ENCODE measurements around the gene TNFAIP1. TPM values are rescaled to one million over a fixed set of nuclear protein-coding genes. Genes with fewer than 3 reads are reported as not detected.
A peak's percentile ranks its signal among the peaks of the same experiment; 100 is the strongest.

The TNFAIP1 gene
- total RNA-seq, 1 experiment from 2014 or later: 30.5 TPM

GRCh38 chr17:28345419-28346198 is 10.0 kb downstream of the TNFAIP1 start:
- DNase-seq (ENCODE audit: low read depth): no peak

- no peak for DNase-seq (ENCODE audit: low read depth)
Observed at GRCh38 chr17:28346199-28346580, 10.6 kb downstream of the TNFAIP1 start.

GRCh38 chr17:28346746-28347246 is 11.2 kb downstream of the TNFAIP1 start:
- DNase-seq (ENCODE audit: low read depth): no peak

GRCh38 chr17:28347261-28347891 is 11.8 kb downstream of the TNFAIP1 start:
- DNase-seq (ENCODE audit: low read depth): peak; percentile 91

- DNase-seq (ENCODE audit: low read depth): no peak
Observed at GRCh38 chr17:28348979-28349378, 13.4 kb downstream of the TNFAIP1 start.

- DNase-seq (ENCODE audit: low read depth): no peak
Observed at GRCh38 chr17:28350271-28350670, 14.7 kb downstream of the TNFAIP1 start.

GRCh38 chr17:28357061-28357900 is 21.7 kb downstream of the TNFAIP1 start, which contains the start of gene POLDIP2:
POLDIP2 (minus strand) TSS chr17:28357527; CDS start chr17:28357448, 79 bp downstream.
- peak; percentile 91 for DNase-seq (ENCODE audit: low read depth)

GRCh38 chr17:28357901-28358197 is 22.3 kb downstream of the TNFAIP1 start:
- DNase-seq (ENCODE audit: low read depth): no peak

GRCh38 chr17:28363186-28363585 is 27.6 kb downstream of the TNFAIP1 start:
- no peak for DNase-seq (ENCODE audit: low read depth)

GRCh38 chr17:28363776-28364650 is 28.5 kb downstream of the TNFAIP1 start:
- no peak for DNase-seq (ENCODE audit: low read depth)

GRCh38 chr17:28364665-28365363 is 29.3 kb downstream of the TNFAIP1 start, which contains the start of gene SEBOX:
SEBOX (minus strand) TSS chr17:28365199; CDS start chr17:28365151, 48 bp downstream.
- no peak for DNase-seq (ENCODE audit: low read depth)

- no peak for DNase-seq (ENCODE audit: low read depth)
Observed at GRCh38 chr17:28365487-28365886, 29.9 kb downstream of the TNFAIP1 start.

- no peak for DNase-seq (ENCODE audit: low read depth)
Observed at GRCh38 chr17:28366605-28367004, 31.0 kb downstream of the TNFAIP1 start.

GRCh38 chr17:28367641-28368305 is 32.2 kb downstream of the TNFAIP1 start:
- DNase-seq (ENCODE audit: low read depth): no peak

GRCh38 chr17:28368306-28368831 is 32.8 kb downstream of the TNFAIP1 start:
- DNase-seq (ENCODE audit: low read depth): no peak

- no peak for DNase-seq (ENCODE audit: low read depth)
Observed at GRCh38 chr17:28368915-28369683, 33.5 kb downstream of the TNFAIP1 start.

GRCh38 chr17:28369684-28370034 is 34.1 kb downstream of the TNFAIP1 start:
- no peak for DNase-seq (ENCODE audit: low read depth)

- peak; percentile 32 for DNase-seq (ENCODE audit: low read depth)
Observed at GRCh38 chr17:28370035-28370743, 34.6 kb downstream of the TNFAIP1 start, which contains the start of gene VTN. VTN (minus strand) TSS chr17:28370307; CDS start chr17:28370203, 104 bp downstream.

Measured in RPMI7951 (cell line).